ENCODE results near the gene MYO18B. TPM values are rescaled to one million over a fixed set of nuclear protein-coding genes. Genes with fewer than 3 reads are reported as not detected.
"Not testable (repeated sequence)": the region's sequence is repeated elsewhere in the genome, so short reads cannot be mapped to it uniquely, and the experiment has no call there.

The MYO18B gene
- total RNA-seq, 1 donor from 2014 or later = 0.07 TPM

DNA sequence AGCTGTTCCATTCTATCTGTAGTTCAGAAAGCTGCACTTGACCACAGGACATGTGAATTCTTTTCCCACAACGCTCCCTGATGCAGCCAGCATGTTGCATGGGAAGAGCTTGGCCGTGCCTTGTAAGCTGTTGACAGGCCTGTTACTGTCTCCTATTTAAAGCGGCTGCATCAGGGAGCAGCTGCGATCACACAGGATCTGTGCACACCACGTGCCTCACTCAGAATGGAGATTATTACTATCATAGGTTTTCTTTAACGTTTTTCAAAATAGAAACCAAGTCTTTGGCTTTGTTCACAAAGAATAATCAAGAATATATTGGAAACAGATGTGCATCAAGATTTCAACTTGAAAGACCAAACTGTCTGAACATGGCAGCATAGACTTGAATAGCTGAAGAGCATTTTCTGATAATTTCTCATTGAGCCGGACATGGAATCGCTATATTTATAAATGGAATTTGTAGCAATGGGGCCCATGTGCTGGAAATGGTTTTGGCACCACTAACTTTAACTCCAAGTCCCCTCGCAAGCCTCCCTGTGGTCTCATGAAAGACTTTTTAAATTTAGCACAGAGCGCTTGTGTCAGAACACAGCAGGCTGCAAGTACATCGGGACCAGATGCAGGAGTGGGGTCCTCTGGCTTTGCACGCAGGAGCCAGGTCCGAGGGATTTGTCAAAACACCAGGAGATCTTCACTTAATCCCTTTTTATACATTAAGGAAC is 40.8 kb upstream of the MYO18B start:
- Mint-ChIP-seq H3K27me3 (ENCODE audit: low read depth) (no peaks in the 10 kb centered on the region), H3K27ac (peak overlapping the region; percentile 66), H3K4me1 (peaks cover 26% of the 10 kb centered on the region), H3K9me3 (no peaks in the 10 kb centered on the region), H3K36me3 (peaks cover 2% of the 10 kb centered on the region), H3K4me3 (no peak overlapping the region)
- TF ChIP-seq, protein P1, sequence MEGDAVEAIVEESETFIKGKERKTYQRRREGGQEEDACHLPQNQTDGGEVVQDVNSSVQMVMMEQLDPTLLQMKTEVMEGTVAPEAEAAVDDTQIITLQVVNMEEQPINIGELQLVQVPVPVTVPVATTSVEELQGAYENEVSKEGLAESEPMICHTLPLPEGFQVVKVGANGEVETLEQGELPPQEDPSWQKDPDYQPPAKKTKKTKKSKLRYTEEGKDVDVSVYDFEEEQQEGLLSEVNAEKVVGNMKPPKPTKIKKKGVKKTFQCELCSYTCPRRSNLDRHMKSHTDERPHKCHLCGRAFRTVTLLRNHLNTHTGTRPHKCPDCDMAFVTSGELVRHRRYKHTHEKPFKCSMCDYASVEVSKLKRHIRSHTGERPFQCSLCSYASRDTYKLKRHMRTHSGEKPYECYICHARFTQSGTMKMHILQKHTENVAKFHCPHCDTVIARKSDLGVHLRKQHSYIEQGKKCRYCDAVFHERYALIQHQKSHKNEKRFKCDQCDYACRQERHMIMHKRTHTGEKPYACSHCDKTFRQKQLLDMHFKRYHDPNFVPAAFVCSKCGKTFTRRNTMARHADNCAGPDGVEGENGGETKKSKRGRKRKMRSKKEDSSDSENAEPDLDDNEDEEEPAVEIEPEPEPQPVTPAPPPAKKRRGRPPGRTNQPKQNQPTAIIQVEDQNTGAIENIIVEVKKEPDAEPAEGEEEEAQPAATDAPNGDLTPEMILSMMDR (IDR thresholded peaks at IDR 0.05; ENCODE audit: unreplicated experiment) = no peak
- DNase-seq (ENCODE audit: low spot score in 2 of 2, unreplicated experiment in 2 of 2) = no peak

DNA sequence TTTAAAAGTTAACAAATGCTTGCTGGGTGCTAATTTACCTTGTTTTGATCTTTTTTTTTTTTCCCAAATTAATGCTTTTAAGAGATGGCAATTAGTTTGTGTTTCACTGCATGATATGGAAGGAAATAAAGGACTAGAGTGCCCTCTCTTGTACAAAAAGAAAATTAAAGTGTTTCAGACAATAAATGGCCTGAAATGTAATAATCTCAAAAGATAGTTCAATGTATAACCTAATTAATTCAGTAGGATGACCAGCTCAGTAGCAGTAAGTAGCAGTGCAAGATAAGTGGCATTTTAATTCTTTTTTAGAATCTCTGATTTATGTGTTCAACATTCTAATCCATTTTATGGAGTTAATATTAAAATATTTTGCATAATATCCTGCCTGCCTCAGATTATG is 39.9 kb upstream of the MYO18B start:
- no peak for DNase-seq (ENCODE audit: low spot score in 2 of 2, unreplicated experiment in 2 of 2)

DNA sequence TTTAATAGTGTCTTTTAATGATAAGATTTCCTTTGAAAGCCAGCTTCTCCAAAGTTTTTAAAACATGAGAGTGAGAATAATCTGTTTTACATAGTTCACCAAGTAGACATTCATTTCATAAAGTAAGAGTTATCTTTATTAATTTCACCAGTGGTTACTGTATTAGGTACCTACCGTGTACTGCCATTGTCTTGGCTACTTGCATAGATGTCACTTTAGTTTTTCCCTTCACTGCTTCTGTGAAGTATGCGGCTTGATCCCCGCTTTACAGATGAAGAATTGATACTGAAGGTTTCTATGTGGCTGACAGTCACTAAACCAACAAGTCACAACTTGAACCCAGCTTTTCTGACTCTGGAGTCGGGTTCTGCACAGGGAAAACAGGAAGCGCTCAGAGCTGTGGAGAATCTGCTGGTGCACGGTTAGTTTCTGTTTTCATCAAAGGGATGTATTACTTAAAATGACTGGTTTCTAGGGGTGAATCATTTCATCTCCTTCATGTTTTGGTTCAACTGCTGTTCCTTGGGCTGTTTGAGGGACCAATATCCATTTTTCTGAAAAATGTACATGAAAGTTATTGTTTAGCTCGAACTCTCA is 39.3 kb upstream of the MYO18B start:
- TF ChIP-seq, protein P1 (IDR thresholded peaks at IDR 0.05; ENCODE audit: unreplicated experiment) = no peak
- H3K27me3 Mint-ChIP-seq (ENCODE audit: low read depth) = no peaks in the 10 kb centered on the region
- H3K4me3 Mint-ChIP-seq = no peak overlapping the region
- no peak for DNase-seq (ENCODE audit: low spot score in 2 of 2, unreplicated experiment in 2 of 2)
- no peak overlapping the region for H3K27ac Mint-ChIP-seq
- peaks cover 4% of the 10 kb centered on the region for H3K36me3 Mint-ChIP-seq
- peaks cover 14% of the 10 kb centered on the region for H3K4me1 Mint-ChIP-seq
- no peaks in the 10 kb centered on the region for H3K9me3 Mint-ChIP-seq

More for the DNA sequence above, 39.9 kb upstream of the MYO18B start:
- H3K4me1 Mint-ChIP-seq = peaks cover 20% of the 10 kb centered on the region
- no peak overlapping the region for H3K27ac Mint-ChIP-seq
- H3K36me3 Mint-ChIP-seq = peaks cover 2% of the 10 kb centered on the region
- no peaks in the 10 kb centered on the region for H3K27me3 Mint-ChIP-seq (ENCODE audit: low read depth)
- H3K4me3 Mint-ChIP-seq = no peak overlapping the region
- H3K9me3 Mint-ChIP-seq = no peaks in the 10 kb centered on the region
- TF ChIP-seq, protein P1 (IDR thresholded peaks at IDR 0.05; ENCODE audit: unreplicated experiment) = no peak

DNA sequence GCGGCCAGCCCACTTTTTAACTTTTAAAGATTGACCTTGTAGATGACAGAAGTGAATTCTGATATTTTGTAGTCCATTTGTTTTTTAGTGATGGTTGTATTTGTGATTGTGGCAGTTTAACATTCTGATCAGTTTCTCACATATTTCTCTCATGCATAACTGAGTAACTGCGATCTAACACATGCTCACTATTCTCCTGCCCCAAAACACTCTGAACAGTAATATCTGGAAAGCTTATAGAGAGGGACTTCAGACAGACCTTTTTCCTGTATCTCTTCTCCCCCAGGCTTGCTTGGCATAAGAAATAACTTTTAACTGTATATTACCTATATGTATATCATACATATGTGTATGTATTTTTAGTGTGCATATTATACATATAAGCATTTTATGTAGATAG is 37.3 kb upstream of the MYO18B start:
- DNase-seq (ENCODE audit: low spot score in 2 of 2, unreplicated experiment in 2 of 2) = no peak
- Mint-ChIP-seq H3K9me3 (no peaks in the 10 kb centered on the region), H3K4me3 (no peak overlapping the region), H3K27ac (no peak overlapping the region), H3K36me3 (peaks cover 5% of the 10 kb centered on the region), H3K4me1 (peaks cover 13% of the 10 kb centered on the region), H3K27me3 (ENCODE audit: low read depth) (no peaks in the 10 kb centered on the region)
- TF ChIP-seq, protein P1 (IDR thresholded peaks at IDR 0.05; ENCODE audit: unreplicated experiment) = no peak

DNA sequence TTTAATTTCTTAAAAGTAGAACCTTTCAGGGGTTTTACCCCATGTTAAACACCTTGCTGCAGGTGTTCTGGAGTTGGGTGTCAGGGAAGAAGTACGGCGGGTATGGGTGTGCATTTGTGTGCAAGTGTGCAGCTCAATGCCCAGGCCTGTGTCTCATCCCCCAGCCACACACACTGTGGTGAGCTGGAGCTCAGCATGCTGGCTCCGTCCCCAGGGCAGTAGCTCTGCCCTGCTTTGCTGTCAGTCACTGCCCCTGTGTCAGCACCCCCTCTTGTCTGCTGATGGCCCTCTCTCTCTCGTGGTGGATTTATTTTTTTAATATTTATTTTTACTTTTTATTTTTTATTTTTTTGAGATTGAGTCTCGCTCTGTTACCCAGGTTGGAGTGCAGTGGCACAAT is 35.8 kb upstream of the MYO18B start:
- no peak overlapping the region for H3K4me3 Mint-ChIP-seq
- no peak for DNase-seq (ENCODE audit: low spot score in 2 of 2, unreplicated experiment in 2 of 2)
- no peaks in the 10 kb centered on the region for H3K9me3 Mint-ChIP-seq
- TF ChIP-seq, protein P1 (IDR thresholded peaks at IDR 0.05; ENCODE audit: unreplicated experiment) = no peak
- H3K27ac Mint-ChIP-seq = no peak overlapping the region
- peaks cover 6% of the 10 kb centered on the region for H3K36me3 Mint-ChIP-seq
- H3K4me1 Mint-ChIP-seq = peaks cover 6% of the 10 kb centered on the region
- no peaks in the 10 kb centered on the region for H3K27me3 Mint-ChIP-seq (ENCODE audit: low read depth)

DNA sequence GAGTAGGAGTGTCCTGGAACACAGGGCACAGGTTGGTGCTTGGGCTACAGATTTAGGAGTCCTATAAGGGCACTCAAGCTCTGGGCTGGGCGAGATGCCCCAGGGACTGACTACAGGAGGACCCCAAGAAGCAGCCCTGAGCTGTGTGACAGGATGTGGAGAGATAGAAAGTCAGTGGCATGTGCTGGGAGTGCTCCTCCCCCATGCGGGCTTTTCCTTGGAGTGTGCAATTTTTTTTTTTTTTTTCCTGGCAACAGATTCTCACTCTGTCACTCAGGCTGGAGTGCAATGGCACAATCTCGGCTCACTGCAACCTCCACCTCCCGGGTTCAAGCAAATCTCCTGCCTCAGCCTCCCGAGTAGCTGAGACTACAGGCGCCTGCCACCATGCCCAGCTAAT is 33.6 kb upstream of the MYO18B start:
- DNase-seq (ENCODE audit: low spot score in 2 of 2, unreplicated experiment in 2 of 2); H3K4me3 Mint-ChIP-seq; H3K36me3 Mint-ChIP-seq; H3K4me1 Mint-ChIP-seq; H3K9me3 Mint-ChIP-seq; H3K27ac Mint-ChIP-seq; H3K27me3 Mint-ChIP-seq (ENCODE audit: low read depth): not testable (repeated sequence)

All from mesothelial cell of epicardium (in vitro differentiated cells).